NCI-H2227 (cell line): ENCODE measurements around the gene RHOU.
"Not testable (repeated sequence)": the region's sequence is repeated elsewhere in the genome, so short reads cannot be mapped to it uniquely, and the experiment has no call there.

Source experiments
- DNase-seq: peaks from one replicate; lab custom pipeline; 2025; ENCODE audit not compliant: unreplicated experiment; lab: John Stamatoyannopoulos, UW

RHOU gene

GRCh38 chr1:228755800-228756199, 20.5 kb downstream of the RHOU start:
- no peak for DNase-seq

GRCh38 chr1:228756457-228756856, 21.2 kb downstream of the RHOU start:
- no peak for DNase-seq

- DNase-seq = no peak
Measured at GRCh38 chr1:228758447-228758846, 23.2 kb downstream of the RHOU start.

- no peak for DNase-seq
Measured at GRCh38 chr1:228760979-228761378, 25.7 kb downstream of the RHOU start.

GRCh38 chr1:228763561-228763960, 28.3 kb downstream of the RHOU start:
- DNase-seq = no peak

GRCh38 chr1:228765168-228765946, 30.1 kb downstream of the RHOU start:
- DNase-seq = no peak

- DNase-seq = no peak
Measured at GRCh38 chr1:228766788-228767187, 31.5 kb downstream of the RHOU start.

GRCh38 chr1:228767636-228768354, 32.5 kb downstream of the RHOU start:
- DNase-seq = no peak

GRCh38 chr1:228768355-228769000, 33.2 kb downstream of the RHOU start:
- no peak for DNase-seq

- peak; percentile 62 for DNase-seq
Measured at GRCh38 chr1:228770779-228771223, 35.5 kb downstream of the RHOU start.

- peak; percentile 12 for DNase-seq
Measured at GRCh38 chr1:228772516-228773212, 37.4 kb downstream of the RHOU start.

- DNase-seq = not testable (repeated sequence)
Measured at GRCh38 chr1:228775946-228776345, 40.7 kb downstream of the RHOU start.

GRCh38 chr1:228776449-228776848, 41.2 kb downstream of the RHOU start:
- DNase-seq = no peak

- DNase-seq = no peak
Measured at GRCh38 chr1:228777236-228777635, 42.0 kb downstream of the RHOU start.

- no peak for DNase-seq
Measured at GRCh38 chr1:228778026-228778425, 42.7 kb downstream of the RHOU start.

GRCh38 chr1:228778466-228778865, 43.2 kb downstream of the RHOU start:
- no peak for DNase-seq

- DNase-seq = no peak
Measured at GRCh38 chr1:228778961-228779360, 43.7 kb downstream of the RHOU start.

GRCh38 chr1:228781161-228781808, 46.0 kb downstream of the RHOU start:
- DNase-seq = peak; percentile 42

- no peak for DNase-seq
Measured at GRCh38 chr1:228781809-228782661, 46.8 kb downstream of the RHOU start.
